WTC11 (cell line): Measurements from ENCODE around the gene SHOC1. TPM values are rescaled to one million over a fixed set of nuclear protein-coding genes. Genes with fewer than 3 reads are reported as not detected.

Experiments
- ATAC-seq: fragments of 200-7000 bp; cut with Tn5 transposase; 2 replicates; pipeline ENCODE4 v1.10.0; 2021; ENCODE audit warnings: mild to moderate bottlenecking, moderate library complexity
- CTCF ChIA-PET: fragments of 300-600 bp; sonication (Branson Sonifier 250); formaldehyde crosslinking; loops from one replicate; lab custom pipeline; 2021; ENCODE audit warnings: antibody characterized with exemption; lab: Charles Lee
- POLR2A ChIA-PET: fragments of 350-600 bp; sonication (Branson Sonifier 250); formaldehyde crosslinking; loops from one replicate; lab custom pipeline; 2021; ENCODE audit warnings: antibody characterized with exemption; lab: Charles Lee
- DNase-seq: peaks from one replicate; pipeline ENCODE4 v3.0.0; 2021; ENCODE audit warnings: low spot score
- H3K27ac Mint-ChIP-seq: 2 replicates; pipeline ENCODE4 v1.8.0; 2021; ENCODE audit warnings: mixed read lengths
- H3K27me3 Mint-ChIP-seq: 2 replicates; pipeline ENCODE4 v1.8.0; 2021; ENCODE audit warnings: low read depth, mild to moderate bottlenecking, moderate library complexity, mixed read lengths
- H3K36me3 Mint-ChIP-seq: 2 replicates; pipeline ENCODE4 v1.8.0; 2021; ENCODE audit warnings: mixed read lengths
- H3K4me1 Mint-ChIP-seq: 2 replicates; pipeline ENCODE4 v1.8.0; 2022; ENCODE audit warnings: mixed read lengths
- H3K4me3 Mint-ChIP-seq: 2 replicates; pipeline ENCODE4 v1.8.0; 2021; ENCODE audit warnings: mild to moderate bottlenecking, moderate library complexity, mixed read lengths
- H3K9me3 Mint-ChIP-seq: 2 replicates; pipeline ENCODE4 v1.8.0; 2021; ENCODE audit warnings: mixed read lengths
- ATF2 ChIP-seq: sonication (generic); formaldehyde crosslinking; IDR thresholded peaks from 2 replicates; pipeline ENCODE4 v1.8.1; 2022; ENCODE audit warnings: low read depth, missing genetic modification reagents, borderline replicate concordance
- E2F5 ChIP-seq: sonication (generic); formaldehyde crosslinking; IDR thresholded peaks from 2 replicates; pipeline ENCODE4 v1.8.1; 2022; ENCODE audit warnings: mild to moderate bottlenecking, moderate library complexity, missing genetic modification reagents
- ETV6 ChIP-seq: sonication (generic); formaldehyde crosslinking; IDR thresholded peaks from 2 replicates; pipeline ENCODE4 v1.8.1; 2022; ENCODE audit warnings: mild to moderate bottlenecking, missing genetic modification reagents
- FOXP1 ChIP-seq: sonication (generic); formaldehyde crosslinking; IDR thresholded peaks from 2 replicates; pipeline ENCODE4 v1.8.0; 2022; ENCODE audit warnings: missing genetic modification reagents, mild to moderate bottlenecking, moderate library complexity, borderline replicate concordance
- FOXP4 ChIP-seq: sonication (generic); formaldehyde crosslinking; IDR thresholded peaks from 2 replicates; pipeline ENCODE4 v1.8.0; 2022; ENCODE audit warnings: mild to moderate bottlenecking, missing genetic modification reagents
- GTF2I ChIP-seq: fragments of 250-450 bp; sonication (Bioruptor Pico); conservative IDR thresholded peaks from 2 replicates; pipeline ENCODE4 v1.4.0; 2021; ENCODE audit warnings: mild to moderate bottlenecking
- KAT7 ChIP-seq: sonication (generic); formaldehyde crosslinking; IDR thresholded peaks from 2 replicates; pipeline ENCODE4 v1.8.1; 2023; ENCODE audit warnings: missing genetic modification reagents, mild to moderate bottlenecking, borderline replicate concordance
- MAX ChIP-seq: sonication (generic); formaldehyde crosslinking; IDR thresholded peaks from 2 replicates; pipeline ENCODE4 v1.8.0; 2022; ENCODE audit warnings: mild to moderate bottlenecking, missing genetic modification reagents
- OVOL2 ChIP-seq: fragments of 250-450 bp; sonication (Bioruptor Pico); IDR thresholded peaks from 2 replicates; pipeline ENCODE4 v1.9.0; 2021; ENCODE audit warnings: mild to moderate bottlenecking, borderline replicate concordance
- PREB ChIP-seq: sonication (generic); formaldehyde crosslinking; IDR thresholded peaks from 2 replicates; pipeline ENCODE4 v1.8.1; 2022; ENCODE audit warnings: mild to moderate bottlenecking, missing genetic modification reagents, moderate library complexity, borderline replicate concordance
- TEAD1 ChIP-seq: sonication (generic); formaldehyde crosslinking; IDR thresholded peaks from 2 replicates; pipeline ENCODE4 v1.8.0; 2022; ENCODE audit warnings: mild to moderate bottlenecking, missing genetic modification reagents
- USF1 ChIP-seq: sonication (generic); formaldehyde crosslinking; IDR thresholded peaks from 2 replicates; pipeline ENCODE4 v1.8.0; 2022; ENCODE audit warnings: mild to moderate bottlenecking, missing genetic modification reagents
- USF2 ChIP-seq: sonication (generic); formaldehyde crosslinking; IDR thresholded peaks from 2 replicates; pipeline ENCODE4 v1.8.1; 2023; ENCODE audit warnings: mild to moderate bottlenecking, missing genetic modification reagents, moderate library complexity
- ZNF232 ChIP-seq: sonication (generic); formaldehyde crosslinking; IDR thresholded peaks from 2 replicates; pipeline ENCODE4 v1.8.0; 2022; ENCODE audit warnings: mild to moderate bottlenecking, missing genetic modification reagents
- ZNF263 ChIP-seq: sonication (generic); formaldehyde crosslinking; IDR thresholded peaks from 2 replicates; pipeline ENCODE4 v1.8.1; 2022; ENCODE audit warnings: low read depth, mild to moderate bottlenecking, moderate library complexity, missing genetic modification reagents
- ZNF396 ChIP-seq: fragments of 250-450 bp; sonication (Bioruptor Pico); IDR thresholded peaks from 2 replicates; pipeline ENCODE4 v1.8.0; 2021; ENCODE audit warnings: mild to moderate bottlenecking, moderate library complexity, borderline replicate concordance
- ZNF512 ChIP-seq: sonication (generic); formaldehyde crosslinking; IDR thresholded peaks from 2 replicates; pipeline ENCODE4 v1.8.1; 2022; ENCODE audit warnings: missing genetic modification reagents, borderline replicate concordance
- ZSCAN18 ChIP-seq: fragments of 250-450 bp; sonication (Bioruptor Pico); IDR thresholded peaks from 2 replicates; pipeline ENCODE4 v2.1.2; 2022; ENCODE audit warnings: mild to moderate bottlenecking, moderate library complexity
- total RNA-seq: library from RNA; stranded (reverse); gene quantifications from 3 replicates; pipeline ENCODE4 v1.2.3, GENCODE V29; 2021

Gene SHOC1
- total RNA-seq, 1 experiment from 2014 or later, result not detected

- no peak for TF ChIP-seq KAT7
- TF ChIP-seq PREB (CRISPR knock-in tag), result no peak
- no peak for TF ChIP-seq FOXP4 (CRISPR knock-in tag)
- TF ChIP-seq FOXP1, result no peak
- TF ChIP-seq ZNF232, result no peak
- TF ChIP-seq ZNF512 (CRISPR knock-in tag), result no peak
- TF ChIP-seq OVOL2 (CRISPR knock-in tag), result no peak
- TF ChIP-seq ZNF396 (CRISPR knock-in tag), result no peak
- TF ChIP-seq ZSCAN18, result no peak
These were observed 28.7 kb downstream of the SHOC1 start (continued) for GRCh38 chr9:111766066-111766465.

- peaks cover 15% of the 10 kb centered on the region for H3K9me3 Mint-ChIP-seq
- TF ChIP-seq MAX (CRISPR knock-in tag) (no peak), USF2 (CRISPR knock-in tag) (no peak), USF1 (CRISPR knock-in tag) (no peak), ATF2 (no peak), TEAD1 (CRISPR knock-in tag) (no peak), E2F5 (no peak), ZNF263 (CRISPR knock-in tag) (no peak), GTF2I (CRISPR knock-in tag) (no peak), ETV6 (no peak)
- H3K27me3 Mint-ChIP-seq, result no peaks in the 10 kb centered on the region
- ChIA-PET POLR2A (no interaction called here), CTCF (interaction anchor here (2.1 kb wide), 1 partner anchor 312 kb away, joined by 10 read pairs; no protein-coding TSS in a partner anchor)
- no peak overlapping the region for H3K4me3 Mint-ChIP-seq
- DNase-seq (no peak), ATAC-seq (no peak)
- no peak overlapping the region for H3K27ac Mint-ChIP-seq
- peaks cover 7% of the 10 kb centered on the region; the same call in 1 of the 2 replicates for H3K4me1 Mint-ChIP-seq
- peaks cover 11% of the 10 kb centered on the region for H3K36me3 Mint-ChIP-seq
These were observed 32.2 kb downstream of the SHOC1 start for GRCh38 chr9:111762556-111762955.
